ENCODE measurements around the gene ESRRA. TPM values are rescaled to one million over a fixed set of nuclear protein-coding genes. Genes with fewer than 3 reads are reported as not detected.

ESRRA gene
- total RNA-seq, 4 donors from 2014 or later: 49.2 to 108 (median 79.3) TPM

GRCh38 chr11:64352099-64352994 lies 47.0 kb downstream of the ESRRA start:
- 93 to 94% methylated on average over 23 to 32 of the region's 33 CpGs for WGBS, 2 donors
- no peak overlapping the region for H3K4me3 ChIP-seq (ENCODE audit: low read depth, poor library complexity, severe bottlenecking)
- no peak for DNase-seq (ENCODE audit: low spot score in 2 of 2)
- intact Hi-C loops (cut with DNase I; ENCODE audit: low total_unique reads): no loop called here
- no peak for TF ChIP-seq CTCF (IDR thresholded peaks at IDR 0.05)
- no peak for TF ChIP-seq POLR2A (IDR thresholded peaks at IDR 0.05)

GRCh38 chr11:64352995-64353714 lies 47.8 kb downstream of the ESRRA start:
- TF ChIP-seq CTCF (IDR thresholded peaks at IDR 0.05) (no peak), POLR2A (IDR thresholded peaks at IDR 0.05) (no peak)
- WGBS, 2 donors: 83 to 85% methylated on average over 28 to 33 of the region's 34 CpGs
- intact Hi-C loops (cut with DNase I; ENCODE audit: low total_unique reads): no loop called here
- DNase-seq (ENCODE audit: low spot score in 2 of 2): no peak
- no peak overlapping the region for H3K4me3 ChIP-seq (ENCODE audit: low read depth, poor library complexity, severe bottlenecking)

- H3K4me3 ChIP-seq (ENCODE audit: low read depth, poor library complexity, severe bottlenecking): no peak overlapping the region
- no peak for DNase-seq (ENCODE audit: low spot score in 2 of 2)
- 82 to 88% methylated on average over 10 to 14 of the region's 20 CpGs for WGBS, 2 donors
- intact Hi-C loops (cut with DNase I; ENCODE audit: low total_unique reads): no loop called here
- TF ChIP-seq POLR2A (IDR thresholded peaks at IDR 0.05) (no peak), CTCF (IDR thresholded peaks at IDR 0.05) (no peak)
Measured at GRCh38 chr11:64353715-64354506, 48.6 kb downstream of the ESRRA start.

- DNase-seq (ENCODE audit: low spot score in 2 of 2): peak in 1 of 2 donors; percentile 56
- 9 to 19% methylated on average over 20 to 23 of the region's 23 CpGs for WGBS, 2 donors
Measured at GRCh38 chr11:64355078-64355940, 50.0 kb downstream of the ESRRA start.

More at GRCh38 chr11:64355078-64355940, 50.0 kb downstream of the ESRRA start:
- no peak overlapping the region for H3K4me3 ChIP-seq (ENCODE audit: low read depth, poor library complexity, severe bottlenecking)
- intact Hi-C loops (cut with DNase I; ENCODE audit: low total_unique reads): no loop called here
- TF ChIP-seq POLR2A (IDR thresholded peaks at IDR 0.05): no peak
- peak in 1 of 3 donors; percentile 19 for TF ChIP-seq CTCF (IDR thresholded peaks at IDR 0.05)
